Stimulated activated effector memory CD8-positive, alpha-beta T cell treated with anti-CD3 and anti-CD28 coated beads, Interleukin-12 subunit alpha, Interleukin-12 subunit beta, amount 100 ng/mL, for 72 hours (primary cell): ENCODE measurements around the gene TDG.
A peak's percentile ranks its signal among the peaks of the same experiment; 100 is the strongest.
"Not testable (repeated sequence)": the region's sequence is repeated elsewhere in the genome, so short reads cannot be mapped to it uniquely, and the experiment has no call there.

Source experiments
- ATAC-seq: fragments of 150-1000 bp; cut with Tn5 transposase; 2 replicates; pipeline ENCODE4 v1.10.0; 2021
- DNase-seq, 2 donors: peaks; one replicate each; pipeline ENCODE4 v3.0.0; 2021 to 2022; ENCODE audit warnings: low spot score in 2 of 2
- H3K27ac Mint-ChIP-seq: one replicate; pipeline ENCODE4 v1.8.0; 2022; ENCODE audit warnings: mild to moderate bottlenecking, mixed read lengths
- H3K36me3 Mint-ChIP-seq: one replicate; pipeline ENCODE4 v1.8.0; 2022; ENCODE audit warnings: mild to moderate bottlenecking, mixed read lengths
- H3K4me1 Mint-ChIP-seq: one replicate; pipeline ENCODE4 v1.8.0; 2022; ENCODE audit warnings: mixed read lengths
- H3K4me3 Mint-ChIP-seq: one replicate; pipeline ENCODE4 v1.8.0; 2022; ENCODE audit warnings: mild to moderate bottlenecking, mixed read lengths
- H3K9me3 Mint-ChIP-seq: one replicate; pipeline ENCODE4 v1.8.0; 2022; ENCODE audit warnings: mixed read lengths

The TDG gene

DNA sequence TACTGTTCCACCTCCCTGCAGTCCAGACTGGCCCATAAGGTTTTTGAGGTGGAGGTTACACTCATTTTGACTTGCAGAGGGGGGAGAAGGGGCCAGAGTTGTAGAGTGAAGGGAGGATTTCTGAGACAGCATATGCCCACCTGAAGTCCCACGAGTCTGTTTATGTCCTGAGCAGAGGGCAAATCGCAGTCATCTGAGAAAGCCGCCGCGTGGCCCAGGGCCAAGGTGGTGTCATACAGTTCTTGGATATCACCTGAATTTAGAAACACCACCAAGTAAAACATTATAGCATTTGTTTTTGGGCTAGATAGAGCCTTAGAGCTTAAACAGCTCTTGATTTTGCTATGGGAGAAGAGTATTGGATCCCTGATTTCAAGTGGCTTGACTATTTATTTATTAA lies 30.9 kb downstream of the TDG start:
- Mint-ChIP-seq H3K27ac (no peak overlapping the region), H3K4me3 (no peak overlapping the region), H3K36me3 (no peaks in the 10 kb centered on the region), H3K9me3 (no peaks in the 10 kb centered on the region), H3K4me1 (no peaks in the 10 kb centered on the region)
- no peak for ATAC-seq
- DNase-seq, result no peak

DNA sequence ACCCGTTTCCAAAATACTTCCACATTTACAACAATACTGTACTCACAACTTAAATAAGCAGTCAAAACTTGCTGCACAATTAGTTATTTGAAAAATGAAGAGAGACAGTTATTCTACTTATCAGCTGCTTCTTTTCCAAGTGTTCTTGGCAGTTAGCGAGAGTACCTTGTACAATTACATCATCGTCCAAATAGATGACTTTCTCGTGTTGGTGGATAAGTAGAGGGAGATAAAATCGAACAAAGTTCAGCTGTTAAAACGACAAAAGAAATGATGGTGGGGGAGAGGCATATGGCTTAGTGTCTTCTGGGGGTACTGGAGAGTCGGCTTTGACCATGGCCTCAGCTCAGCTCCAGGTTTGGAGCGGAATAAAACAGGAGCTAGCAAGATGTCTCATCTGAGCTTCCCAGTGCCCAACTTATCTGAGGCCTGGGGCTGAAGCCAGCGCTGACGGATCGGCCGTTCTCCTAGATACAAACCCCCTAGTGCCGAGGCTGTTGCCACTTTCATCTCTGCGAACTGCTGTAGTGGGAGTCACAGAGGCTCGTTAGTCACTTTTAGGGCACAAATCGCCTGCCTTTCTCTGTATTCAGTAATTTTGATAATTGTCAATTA lies 31.7 kb downstream of the TDG start:
- no peaks in the 10 kb centered on the region for H3K9me3 Mint-ChIP-seq
- H3K36me3 Mint-ChIP-seq, result no peaks in the 10 kb centered on the region
- no peak overlapping the region for H3K27ac Mint-ChIP-seq
- no peak overlapping the region for H3K4me3 Mint-ChIP-seq
- H3K4me1 Mint-ChIP-seq, result no peaks in the 10 kb centered on the region
- ATAC-seq, result no peak
- no peak for DNase-seq

DNA sequence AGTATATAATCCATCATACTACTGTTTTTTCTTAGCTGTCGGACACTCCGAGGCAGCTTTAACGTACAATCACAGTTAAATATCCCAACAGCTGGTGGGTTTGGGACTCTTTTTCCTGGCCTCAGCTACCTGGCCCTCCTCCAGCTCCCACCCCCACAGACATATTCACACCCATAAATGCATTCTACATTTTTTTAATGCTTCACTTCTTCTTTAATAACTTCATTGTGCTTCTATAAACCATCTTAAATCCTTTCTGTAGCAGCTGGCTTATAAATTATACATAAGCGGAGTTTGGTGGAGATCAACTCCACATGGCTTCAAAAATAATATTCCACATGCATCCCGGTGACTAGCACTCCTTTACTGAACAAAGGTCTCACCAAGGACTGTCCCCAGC lies 33.3 kb downstream of the TDG start:
- DNase-seq (no peak), ATAC-seq (no peak)
- Mint-ChIP-seq H3K4me3 (no peak overlapping the region), H3K36me3 (no peaks in the 10 kb centered on the region), H3K27ac (no peak overlapping the region), H3K9me3 (no peaks in the 10 kb centered on the region), H3K4me1 (no peaks in the 10 kb centered on the region)

DNA sequence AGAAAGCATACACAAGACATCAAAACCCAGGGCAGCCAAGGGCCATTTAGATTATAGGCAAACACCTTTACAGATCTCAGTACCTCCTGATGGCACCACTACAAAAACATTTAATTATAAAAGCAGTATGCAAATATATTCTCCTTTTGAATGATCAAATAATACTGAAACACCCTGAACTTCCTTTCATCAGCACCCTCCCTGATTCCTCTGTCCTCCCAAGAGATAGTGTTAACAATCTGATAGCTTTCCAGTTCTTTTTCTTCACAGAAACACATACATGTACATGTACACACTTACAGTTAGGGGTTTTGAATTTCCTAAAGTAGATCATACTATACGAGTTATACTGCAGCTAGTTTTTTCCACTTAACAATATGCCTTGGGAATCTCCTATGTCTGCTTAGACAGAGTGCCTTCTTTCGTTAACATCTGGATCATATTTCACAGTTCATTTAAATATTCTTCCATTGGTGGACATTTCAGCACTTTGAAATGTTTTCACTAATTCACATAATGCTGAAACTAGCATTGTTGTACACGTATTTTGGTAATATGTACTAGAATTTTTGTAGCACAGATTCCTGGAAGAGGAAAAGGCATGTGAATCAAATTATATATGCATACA lies 35.2 kb downstream of the TDG start:
- no peak for ATAC-seq
- H3K36me3 Mint-ChIP-seq, result no peaks in the 10 kb centered on the region
- H3K4me3 Mint-ChIP-seq, result no peak overlapping the region
- no peak for DNase-seq
- no peak overlapping the region for H3K27ac Mint-ChIP-seq
- H3K4me1 Mint-ChIP-seq, result no peaks in the 10 kb centered on the region
- no peaks in the 10 kb centered on the region for H3K9me3 Mint-ChIP-seq

DNA sequence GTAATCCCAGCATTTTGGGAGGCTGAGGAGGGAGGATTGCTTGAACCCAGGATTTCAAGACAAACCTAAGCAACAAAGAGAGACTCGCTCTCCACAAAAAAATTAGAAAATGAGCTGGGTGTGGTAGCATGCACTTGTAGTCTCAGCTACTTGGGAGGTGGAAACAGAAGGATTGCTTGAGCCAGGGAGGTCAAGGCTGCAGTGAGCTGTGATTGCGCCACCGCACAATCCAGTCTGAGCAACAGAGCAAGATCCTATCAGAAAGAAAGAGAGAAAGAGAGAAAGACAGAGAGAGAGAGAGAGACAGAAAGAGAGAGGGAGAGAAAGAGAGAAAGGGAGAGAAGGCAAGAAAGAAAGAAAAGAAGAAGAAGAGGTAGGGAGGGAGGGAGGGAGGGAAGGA lies 37.0 kb downstream of the TDG start:
- Mint-ChIP-seq H3K4me1 (no peaks in the 10 kb centered on the region), H3K9me3 (no peaks in the 10 kb centered on the region), H3K4me3 (no peak overlapping the region), H3K27ac (no peak overlapping the region), H3K36me3 (no peaks in the 10 kb centered on the region)
- DNase-seq (no peak), ATAC-seq (no peak)

DNA sequence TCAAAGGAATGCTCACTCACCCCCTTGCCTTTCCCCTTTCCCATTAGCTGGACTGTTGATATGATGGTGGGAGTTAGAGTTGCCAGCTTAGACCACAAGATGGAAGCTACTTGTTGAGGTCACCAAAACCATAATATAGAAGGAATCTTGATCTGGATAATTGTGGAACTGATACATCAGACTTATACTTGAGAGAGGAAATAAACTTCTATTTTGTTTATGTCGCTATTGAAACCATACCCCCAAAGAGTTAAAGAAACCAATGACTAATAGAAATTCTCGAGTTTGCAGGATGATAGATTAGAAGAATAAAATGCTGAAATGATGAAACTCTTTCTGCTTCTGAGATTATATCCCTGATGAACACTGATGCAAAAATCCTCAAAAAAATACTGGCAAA lies 37.9 kb downstream of the TDG start:
- Mint-ChIP-seq H3K9me3 (no peaks in the 10 kb centered on the region), H3K4me3 (no peak overlapping the region), H3K36me3 (no peaks in the 10 kb centered on the region), H3K27ac (no peak overlapping the region), H3K4me1 (no peaks in the 10 kb centered on the region)
- DNase-seq, result no peak
- no peak for ATAC-seq

DNA sequence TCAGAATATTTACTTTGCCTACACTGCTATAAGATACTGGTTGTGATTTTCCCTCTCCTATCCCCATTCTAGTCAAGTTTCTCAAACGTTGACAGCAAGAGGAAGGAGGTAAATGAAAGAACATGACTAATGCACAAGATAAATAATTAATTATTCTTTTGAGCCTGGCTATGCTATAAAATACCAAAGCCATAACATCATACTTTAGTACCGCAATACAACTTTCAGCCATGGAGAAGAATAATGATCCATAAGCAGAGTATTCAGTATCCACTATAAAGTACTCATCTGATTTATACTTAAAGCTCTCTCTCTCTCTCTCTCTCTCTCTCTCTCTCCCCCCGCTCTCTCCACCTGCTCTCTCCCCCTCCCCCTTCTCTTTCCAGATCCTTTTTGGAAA lies 41.3 kb downstream of the TDG start:
- ATAC-seq, result no peak
- Mint-ChIP-seq H3K36me3 (no peaks in the 10 kb centered on the region), H3K9me3 (no peaks in the 10 kb centered on the region), H3K27ac (peak overlapping the region; percentile 10), H3K4me3 (no peak overlapping the region), H3K4me1 (no peaks in the 10 kb centered on the region)
- DNase-seq, result no peak

DNA sequence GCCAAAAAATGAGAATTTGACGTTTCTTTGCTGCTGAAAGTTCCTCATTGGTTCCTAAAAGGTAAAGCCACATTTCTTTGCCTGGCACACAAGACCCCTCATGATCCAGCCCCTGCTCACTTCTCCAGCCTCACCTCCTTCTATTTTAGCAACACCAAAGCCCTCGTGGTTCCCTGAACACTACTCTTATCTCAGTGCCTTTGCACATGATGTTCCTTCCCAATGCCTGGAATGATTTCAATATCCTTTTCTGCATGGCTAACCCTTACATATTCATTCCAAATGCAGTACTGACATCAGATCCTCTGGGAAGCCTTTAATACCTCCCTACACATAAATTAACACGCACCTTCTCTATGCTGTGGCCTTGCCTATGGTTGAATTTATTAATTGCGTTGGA lies 44.4 kb downstream of the TDG start:
- no peaks in the 10 kb centered on the region for H3K4me1 Mint-ChIP-seq
- no peak overlapping the region for H3K27ac Mint-ChIP-seq
- ATAC-seq (no peak), DNase-seq (no peak)
- no peak overlapping the region for H3K4me3 Mint-ChIP-seq
- no peaks in the 10 kb centered on the region for H3K36me3 Mint-ChIP-seq
- H3K9me3 Mint-ChIP-seq, result no peaks in the 10 kb centered on the region

DNA sequence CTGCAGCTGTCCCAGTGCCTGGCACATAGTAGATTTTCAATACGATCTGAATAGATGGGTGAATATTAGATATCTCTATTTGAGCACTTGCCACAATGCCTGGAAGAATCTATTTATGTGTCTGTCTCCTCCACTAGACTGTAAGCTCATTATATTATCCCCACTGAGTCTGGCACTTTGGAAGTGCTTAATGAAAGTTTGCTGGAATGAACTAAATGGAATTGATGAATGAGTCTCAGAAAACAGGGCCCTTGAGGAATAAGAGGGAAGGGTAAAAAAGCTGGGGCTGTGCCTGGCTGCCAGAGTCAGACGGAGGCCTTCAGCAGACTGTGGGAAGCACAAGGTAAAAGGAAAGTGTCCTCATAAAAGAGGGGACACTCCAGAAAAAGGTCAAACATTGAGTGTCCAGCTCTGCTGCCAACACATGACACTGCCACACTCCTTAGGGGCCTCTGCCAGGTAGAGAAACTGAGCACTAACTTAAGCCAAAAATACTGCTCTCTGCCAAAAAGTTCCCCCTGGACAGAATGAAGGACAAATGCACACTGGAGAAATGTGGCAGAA lies 45.0 kb downstream of the TDG start:
- Mint-ChIP-seq H3K9me3 (no peaks in the 10 kb centered on the region), H3K27ac (no peak overlapping the region), H3K4me1 (no peaks in the 10 kb centered on the region), H3K36me3 (no peaks in the 10 kb centered on the region), H3K4me3 (no peak overlapping the region)
- DNase-seq (no peak), ATAC-seq (no peak)

DNA sequence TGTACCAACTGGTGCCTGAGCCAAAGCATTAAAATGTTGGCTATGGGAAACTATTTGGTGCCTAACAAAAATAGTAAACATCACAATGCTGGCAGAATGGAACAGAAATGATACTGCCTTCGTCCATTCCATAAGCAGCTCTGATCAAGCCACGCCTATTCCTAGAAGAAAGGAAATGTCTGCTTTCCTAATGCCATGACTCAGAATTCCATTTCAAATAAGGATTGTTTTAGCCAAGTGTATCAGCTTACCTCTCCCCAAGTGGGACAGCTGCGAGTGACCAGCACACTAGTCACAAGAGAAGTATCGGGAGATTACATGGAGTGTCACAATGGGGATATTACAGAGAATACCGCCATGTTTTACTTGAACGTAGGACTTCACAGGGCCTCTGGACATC lies 45.6 kb downstream of the TDG start:
- Mint-ChIP-seq H3K4me3 (no peak overlapping the region), H3K27ac (no peak overlapping the region), H3K4me1 (no peaks in the 10 kb centered on the region), H3K9me3 (no peaks in the 10 kb centered on the region), H3K36me3 (no peaks in the 10 kb centered on the region)
- DNase-seq, result no peak
- no peak for ATAC-seq

DNA sequence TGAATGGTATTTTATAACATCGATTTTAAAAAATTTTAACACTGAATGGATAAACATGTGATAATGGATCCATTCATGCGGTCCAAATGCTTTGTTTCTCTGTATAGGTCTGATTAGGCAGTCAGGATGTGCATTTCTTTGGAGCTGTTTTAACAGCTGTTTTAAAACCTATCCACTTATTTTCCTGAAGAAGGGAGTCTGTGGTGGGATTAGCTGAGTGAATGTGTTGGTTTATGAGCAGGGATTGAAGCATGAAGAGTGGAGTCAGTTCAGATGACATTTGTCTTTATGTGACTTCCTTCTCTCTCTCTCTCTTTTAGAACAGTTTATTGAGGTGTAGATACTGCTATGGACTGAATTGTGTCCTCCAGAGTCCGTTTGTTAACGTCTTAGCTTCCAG lies 46.7 kb downstream of the TDG start:
- Mint-ChIP-seq H3K36me3 (no peaks in the 10 kb centered on the region), H3K4me3 (no peak overlapping the region), H3K4me1 (no peaks in the 10 kb centered on the region), H3K9me3 (no peaks in the 10 kb centered on the region), H3K27ac (no peak overlapping the region)
- DNase-seq (no peak), ATAC-seq (no peak)

DNA sequence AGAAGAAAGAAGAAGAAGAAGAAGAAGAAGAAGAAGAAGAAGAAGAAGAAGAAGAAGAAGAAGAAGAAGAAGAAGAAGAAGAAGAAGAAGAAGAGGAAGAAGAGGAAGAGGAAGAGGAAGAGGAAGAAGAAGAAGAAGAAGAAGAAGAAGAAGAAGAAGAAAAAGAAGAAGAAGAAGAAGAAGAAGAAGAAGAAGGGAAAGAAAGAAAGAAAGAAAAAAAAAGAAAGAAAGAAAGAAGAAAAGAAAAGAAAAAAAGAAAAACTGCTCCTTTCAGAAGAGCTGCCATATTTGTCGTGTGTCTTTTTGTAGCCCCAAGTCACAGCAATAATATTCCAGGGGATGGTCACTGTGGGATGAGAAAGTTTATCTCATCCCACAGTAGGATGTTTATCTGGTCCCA lies 56.2 kb downstream of the TDG start:
- ATAC-seq, DNase-seq, H3K4me3 Mint-ChIP-seq, H3K36me3 Mint-ChIP-seq, H3K4me1 Mint-ChIP-seq, H3K9me3 Mint-ChIP-seq: not testable (repeated sequence)
- H3K27ac Mint-ChIP-seq, result peak overlapping the region; percentile 8

DNA sequence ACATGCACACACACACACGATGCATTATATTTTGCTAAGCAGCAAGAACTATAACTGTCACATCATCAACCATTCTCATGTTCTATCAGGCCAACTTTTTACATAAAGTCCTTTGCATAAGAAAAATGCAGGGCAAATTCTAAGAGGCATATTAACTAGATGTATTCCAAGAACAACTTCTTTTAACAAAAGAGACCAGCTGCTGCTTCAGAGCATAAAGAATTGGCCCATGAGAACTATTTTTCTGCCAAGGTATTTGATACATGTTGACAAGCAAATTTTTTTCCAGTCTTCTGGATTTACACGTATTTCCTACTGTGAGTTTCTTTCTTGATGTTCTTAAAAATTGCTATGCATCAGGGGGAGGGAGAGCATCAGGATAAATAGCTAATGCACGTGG lies 57.1 kb downstream of the TDG start:
- H3K4me3 Mint-ChIP-seq, result no peak overlapping the region
- no peak overlapping the region for H3K27ac Mint-ChIP-seq
- DNase-seq, result no peak
- no peaks in the 10 kb centered on the region for H3K36me3 Mint-ChIP-seq
- H3K9me3 Mint-ChIP-seq, result no peaks in the 10 kb centered on the region
- no peak for ATAC-seq
- no peaks in the 10 kb centered on the region for H3K4me1 Mint-ChIP-seq

DNA sequence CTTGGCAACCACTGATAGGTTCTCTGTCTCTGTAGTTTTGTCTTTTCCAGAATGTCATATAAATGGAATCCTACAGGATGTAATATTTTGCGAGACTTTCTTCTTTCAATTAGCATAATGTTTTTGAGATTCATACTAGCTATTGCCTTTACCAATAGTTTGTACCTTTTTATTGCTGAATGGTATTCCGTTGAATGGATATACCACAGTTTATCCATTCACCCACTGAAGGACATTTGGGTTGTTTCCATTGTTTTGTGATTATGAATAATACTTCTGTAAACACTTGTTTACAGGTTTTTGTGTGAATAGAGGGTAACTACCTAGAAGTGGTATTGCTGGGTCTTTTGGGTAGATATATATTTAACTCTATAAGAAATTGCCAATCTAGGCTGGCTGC lies 58.0 kb downstream of the TDG start:
- no peaks in the 10 kb centered on the region for H3K9me3 Mint-ChIP-seq
- H3K36me3 Mint-ChIP-seq, result no peaks in the 10 kb centered on the region
- DNase-seq (no peak), ATAC-seq (no peak)
- no peaks in the 10 kb centered on the region for H3K4me1 Mint-ChIP-seq
- no peak overlapping the region for H3K27ac Mint-ChIP-seq
- H3K4me3 Mint-ChIP-seq, result no peak overlapping the region

DNA sequence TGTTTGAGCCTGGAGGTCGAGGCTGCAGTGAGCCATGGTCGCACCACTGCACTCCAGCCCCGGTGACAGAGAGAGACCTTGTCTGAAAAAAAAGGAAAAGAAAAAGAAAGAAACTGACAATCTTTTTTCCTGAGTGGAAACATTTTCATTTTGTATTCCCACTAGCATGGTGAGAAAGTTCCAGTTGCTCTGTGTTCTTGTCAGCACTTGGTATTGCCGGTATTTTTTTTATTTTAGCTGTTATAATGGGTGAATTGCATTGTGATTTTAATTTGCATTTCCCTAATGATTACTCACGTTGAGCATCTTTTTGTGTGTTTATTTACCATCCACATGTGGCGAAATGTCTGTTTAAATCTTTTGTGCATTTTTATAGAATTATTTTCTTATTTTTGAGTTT lies 58.7 kb downstream of the TDG start:
- DNase-seq, result no peak
- Mint-ChIP-seq H3K4me1 (no peaks in the 10 kb centered on the region), H3K9me3 (no peaks in the 10 kb centered on the region), H3K36me3 (no peaks in the 10 kb centered on the region), H3K4me3 (no peak overlapping the region), H3K27ac (no peak overlapping the region)
- no peak for ATAC-seq

DNA sequence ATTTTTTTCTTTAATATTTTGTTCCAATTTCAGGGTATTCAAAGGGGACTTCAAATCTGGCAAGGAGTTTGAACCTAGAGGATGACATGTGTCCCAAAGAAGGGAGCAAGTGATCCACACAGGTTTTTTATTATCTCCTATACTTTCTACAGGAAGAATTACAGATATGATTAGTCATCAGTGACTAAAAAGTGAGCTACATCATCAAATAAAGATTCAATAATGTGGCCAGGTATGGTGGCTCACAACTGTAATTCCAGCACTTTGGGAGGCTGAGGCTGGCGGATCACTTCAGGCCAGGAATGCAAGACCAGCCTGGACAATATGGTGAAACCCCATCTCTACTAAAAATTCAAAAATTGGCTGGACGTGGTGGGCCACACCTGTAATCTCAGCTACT lies 60.1 kb downstream of the TDG start:
- Mint-ChIP-seq H3K36me3 (no peaks in the 10 kb centered on the region), H3K27ac (no peak overlapping the region), H3K9me3 (no peaks in the 10 kb centered on the region), H3K4me1 (no peaks in the 10 kb centered on the region), H3K4me3 (no peak overlapping the region)
- DNase-seq (no peak), ATAC-seq (no peak)
